ENCODE results near the gene OTOG.

The OTOG gene

GRCh38 chr11:17673951-17674350 lies 126.9 kb downstream of the OTOG start:
- Mint-ChIP-seq H3K27me3 (ENCODE audit: low read depth, poor library complexity) (peaks cover 32% of the 10 kb centered on the region), H3K27ac (no peak overlapping the region), H3K9me3 (peaks cover 30% of the 10 kb centered on the region), H3K36me3 (ENCODE audit: low read depth) (no peaks in the 10 kb centered on the region), H3K4me1 (no peaks in the 10 kb centered on the region), H3K4me3 (no peak overlapping the region)
- no peak for TF ChIP-seq CTCF (IDR thresholded peaks at IDR 0.05)
- DNase-seq = no peak

- peaks cover 14% of the 10 kb centered on the region for H3K4me1 Mint-ChIP-seq
- TF ChIP-seq CTCF (IDR thresholded peaks at IDR 0.05) = no peak
- DNase-seq = no peak
- H3K9me3 Mint-ChIP-seq = peaks cover 10% of the 10 kb centered on the region
- H3K27me3 Mint-ChIP-seq (ENCODE audit: low read depth, poor library complexity) = peaks cover 62% of the 10 kb centered on the region
- no peaks in the 10 kb centered on the region for H3K36me3 Mint-ChIP-seq (ENCODE audit: low read depth)
- H3K4me3 Mint-ChIP-seq = no peak overlapping the region
- no peak overlapping the region for H3K27ac Mint-ChIP-seq
These were observed 135.8 kb downstream of the OTOG start for GRCh38 chr11:17682848-17683247.

GRCh38 chr11:17683377-17684161 lies 136.5 kb downstream of the OTOG start:
- Mint-ChIP-seq H3K9me3 (peaks cover 5% of the 10 kb centered on the region), H3K27ac (no peak overlapping the region), H3K4me3 (no peak overlapping the region), H3K36me3 (ENCODE audit: low read depth) (no peaks in the 10 kb centered on the region), H3K4me1 (peaks cover 14% of the 10 kb centered on the region), H3K27me3 (ENCODE audit: low read depth, poor library complexity) (peaks cover 61% of the 10 kb centered on the region)
- TF ChIP-seq CTCF (IDR thresholded peaks at IDR 0.05) = no peak
- no peak for DNase-seq

GRCh38 chr11:17684550-17684949 lies 137.5 kb downstream of the OTOG start:
- peaks cover 3% of the 10 kb centered on the region for H3K9me3 Mint-ChIP-seq

GRCh38 chr11:17686231-17686980 lies 139.3 kb downstream of the OTOG start:
- DNase-seq = peak; percentile 60
- no peak for TF ChIP-seq CTCF (IDR thresholded peaks at IDR 0.05)
- H3K27ac Mint-ChIP-seq = no peak overlapping the region
- no peak overlapping the region for H3K4me3 Mint-ChIP-seq
- H3K27me3 Mint-ChIP-seq (ENCODE audit: low read depth, poor library complexity) = peaks cover 38% of the 10 kb centered on the region
- peaks cover 14% of the 10 kb centered on the region for H3K4me1 Mint-ChIP-seq
- peaks cover 3% of the 10 kb centered on the region for H3K9me3 Mint-ChIP-seq
- no peaks in the 10 kb centered on the region for H3K36me3 Mint-ChIP-seq (ENCODE audit: low read depth)

More at GRCh38 chr11:17684550-17684949, 137.5 kb downstream of the OTOG start:
- Mint-ChIP-seq H3K27ac (no peak overlapping the region), H3K4me3 (no peak overlapping the region), H3K27me3 (ENCODE audit: low read depth, poor library complexity) (peaks cover 51% of the 10 kb centered on the region), H3K4me1 (peaks cover 14% of the 10 kb centered on the region), H3K36me3 (ENCODE audit: low read depth) (no peaks in the 10 kb centered on the region)
- TF ChIP-seq CTCF (IDR thresholded peaks at IDR 0.05) = no peak
- DNase-seq = no peak

Measured in nephron progenitor cell (in vitro differentiated cells).